ENCODE data around the gene CACNA2D2.

DNA sequence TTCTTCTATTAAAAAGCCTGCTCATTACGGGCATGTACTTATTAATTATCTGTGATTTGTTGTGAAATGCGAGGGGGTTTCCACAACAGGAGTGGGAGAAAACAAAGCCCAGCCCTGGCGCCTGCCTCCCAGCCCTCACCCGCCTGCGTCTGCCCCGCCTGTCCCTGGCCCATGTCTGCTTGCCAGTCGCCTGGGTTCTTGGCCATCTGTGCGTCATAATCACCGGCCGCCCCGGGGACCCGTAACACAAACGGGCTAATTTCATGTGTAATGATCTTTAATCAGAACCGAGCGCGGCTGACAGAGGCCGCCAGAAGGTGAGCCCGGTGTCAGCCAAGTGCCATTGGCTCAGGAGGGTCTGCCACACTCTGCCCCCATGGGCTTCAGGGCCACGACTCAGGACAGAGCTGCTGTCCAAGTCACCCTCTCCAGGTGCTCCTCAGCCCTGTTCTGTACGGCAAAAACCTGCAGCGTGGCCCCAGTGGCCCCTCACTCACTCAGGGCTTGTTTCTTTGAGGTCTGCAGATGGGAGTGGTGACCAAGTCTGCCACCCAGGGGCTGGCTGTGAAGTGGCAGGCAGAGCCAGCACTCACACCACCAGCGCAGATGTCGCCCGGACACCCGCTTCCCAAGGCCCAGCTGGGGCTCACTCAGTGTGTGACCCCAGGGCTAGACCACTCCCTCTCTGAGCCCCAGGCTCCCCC lies 115.3 kb downstream of the CACNA2D2 start:
- TF ChIP-seq, protein P1, sequence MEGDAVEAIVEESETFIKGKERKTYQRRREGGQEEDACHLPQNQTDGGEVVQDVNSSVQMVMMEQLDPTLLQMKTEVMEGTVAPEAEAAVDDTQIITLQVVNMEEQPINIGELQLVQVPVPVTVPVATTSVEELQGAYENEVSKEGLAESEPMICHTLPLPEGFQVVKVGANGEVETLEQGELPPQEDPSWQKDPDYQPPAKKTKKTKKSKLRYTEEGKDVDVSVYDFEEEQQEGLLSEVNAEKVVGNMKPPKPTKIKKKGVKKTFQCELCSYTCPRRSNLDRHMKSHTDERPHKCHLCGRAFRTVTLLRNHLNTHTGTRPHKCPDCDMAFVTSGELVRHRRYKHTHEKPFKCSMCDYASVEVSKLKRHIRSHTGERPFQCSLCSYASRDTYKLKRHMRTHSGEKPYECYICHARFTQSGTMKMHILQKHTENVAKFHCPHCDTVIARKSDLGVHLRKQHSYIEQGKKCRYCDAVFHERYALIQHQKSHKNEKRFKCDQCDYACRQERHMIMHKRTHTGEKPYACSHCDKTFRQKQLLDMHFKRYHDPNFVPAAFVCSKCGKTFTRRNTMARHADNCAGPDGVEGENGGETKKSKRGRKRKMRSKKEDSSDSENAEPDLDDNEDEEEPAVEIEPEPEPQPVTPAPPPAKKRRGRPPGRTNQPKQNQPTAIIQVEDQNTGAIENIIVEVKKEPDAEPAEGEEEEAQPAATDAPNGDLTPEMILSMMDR (IDR thresholded peaks at IDR 0.05), result no peak
- no peak for TF ChIP-seq POLR2A (IDR thresholded peaks at IDR 0.05)
